CD14-positive monocyte (primary cell): ENCODE data around the gene TMEM187. TPM values are rescaled to one million over a fixed set of nuclear protein-coding genes. Genes with fewer than 3 reads are reported as not detected.

Experiments used
- DNase-seq, 3 donors: peaks; one replicate each; pipeline ENCODE4 v3.0.0-alpha.2; 2011 to 2022
- H2AFZ ChIP-seq: 2 replicates; pipeline ENCODE4 v1.6.0; 2012; ENCODE audit warnings: mild to moderate bottlenecking, low read depth, low read length, inconsistent platforms; ENCODE audit not compliant: insufficient read depth, poor library complexity, severe bottlenecking
- H3K27ac ChIP-seq, 2 donors: 1 replicate in 1 of 2; 2 replicates in 1 of 2; pipeline ENCODE4 v1.5.1; 2012 to 2013; ENCODE audit warnings: low read length in 2 of 2, control low read depth in 1 of 2, inconsistent platforms in 1 of 2, low read depth in 1 of 2, mild to moderate bottlenecking in 1 of 2
- H3K27me3 ChIP-seq, 2 donors: one replicate each; pipeline versions ENCODE4 v1.6.0 to v1.6.1; 2011 to 2013; ENCODE audit warnings: low read length in 2 of 2; ENCODE audit not compliant: control insufficient read depth in 2 of 2, insufficient read depth in 2 of 2
- H3K36me3 ChIP-seq, 2 donors: replicated peaks in 1 of 2; 1 replicate in 1 of 2; 2 replicates in 1 of 2; pipeline versions ENCODE4 v1.5.1 to v1.6.1; 2012 to 2013; ENCODE audit warnings: low read length in 2 of 2, control low read depth in 1 of 2, inconsistent platforms in 1 of 2, mild to moderate bottlenecking in 1 of 2; ENCODE audit not compliant: insufficient read depth in 2 of 2, control insufficient read depth in 1 of 2
- H3K4me1 ChIP-seq, 2 donors: 1 replicate in 1 of 2; 2 replicates in 1 of 2; pipeline versions ENCODE4 v1.5.1 to v1.6.1; 2012 to 2013; ENCODE audit warnings: low read length in 2 of 2, control low read depth in 1 of 2, inconsistent platforms in 1 of 2, mild to moderate bottlenecking in 1 of 2, moderate library complexity in 1 of 2; ENCODE audit not compliant: insufficient read depth in 2 of 2, control insufficient read depth in 1 of 2
- H3K4me2 ChIP-seq: replicated peaks from 2 replicates; pipeline ENCODE3; 2012; ENCODE audit warnings: low read length, moderate library complexity, mild to moderate bottlenecking; ENCODE audit not compliant: poor library complexity, severe bottlenecking; ENCODE audit errors: extremely low read depth
- H3K4me3 ChIP-seq, 3 experiments: fragments of 200-600 bp in 1 of 3; sonication (generic) in 1 of 3; replicated peaks in 1 of 3; 1 replicate in 2 of 3; 2 replicates in 1 of 3; pipeline ENCODE4 v1.5.1; 2011 to 2013; ENCODE audit warnings: low read length in 3 of 3, mild to moderate bottlenecking in 3 of 3, control low read depth in 2 of 3, low read depth in 2 of 3, inconsistent platforms in 1 of 3, moderate library complexity in 1 of 3
- H3K79me2 ChIP-seq: 2 replicates; pipeline ENCODE4 v1.6.0; 2012; ENCODE audit warnings: mild to moderate bottlenecking, control low read depth, inconsistent platforms, low read length, moderate library complexity; ENCODE audit not compliant: insufficient read depth
- H3K9ac ChIP-seq: 2 replicates; pipeline ENCODE4 v1.6.0; 2017; ENCODE audit warnings: low read length, mild to moderate bottlenecking; ENCODE audit not compliant: insufficient read depth, poor library complexity, severe bottlenecking
- H3K9me3 ChIP-seq, 2 donors: replicated peaks in 1 of 2; 1 replicate in 1 of 2; 2 replicates in 1 of 2; pipeline versions ENCODE4 v1.5.1 to v1.6.1; 2012 to 2013; ENCODE audit warnings: low read length in 2 of 2, control low read depth in 1 of 2; ENCODE audit not compliant: control insufficient read depth in 1 of 2, insufficient read depth in 1 of 2
- H4K20me1 ChIP-seq: 2 replicates; pipeline ENCODE4 v1.6.0; 2012; ENCODE audit warnings: mild to moderate bottlenecking, low read length, control low read depth, moderate library complexity; ENCODE audit not compliant: insufficient read depth
- H3K27ac Mint-ChIP-seq, 7 donors: one replicate each; pipeline ENCODE4 v1.8.0; 2020; ENCODE audit warnings: mild to moderate bottlenecking in 7 of 7, mixed read lengths in 7 of 7, moderate library complexity in 6 of 7, inconsistent platforms in 2 of 7
- H3K27me3 Mint-ChIP-seq, 3 donors: one replicate each; pipeline ENCODE4 v1.8.0; 2021 to 2022; ENCODE audit warnings: low read depth in 3 of 3, mild to moderate bottlenecking in 3 of 3, mixed read lengths in 3 of 3, moderate library complexity in 3 of 3, inconsistent platforms in 1 of 3
- H3K36me3 Mint-ChIP-seq, 2 donors: one replicate each; pipeline ENCODE4 v1.8.0; 2020; ENCODE audit warnings: mixed read lengths in 2 of 2, inconsistent platforms in 1 of 2, mild to moderate bottlenecking in 1 of 2
- H3K4me1 Mint-ChIP-seq: one replicate; pipeline ENCODE4 v1.8.0; 2020; ENCODE audit warnings: mild to moderate bottlenecking, mixed read lengths
- H3K4me3 Mint-ChIP-seq, 2 donors: one replicate each; pipeline ENCODE4 v1.8.0; 2020; ENCODE audit warnings: mild to moderate bottlenecking in 2 of 2, mixed read lengths in 2 of 2, moderate library complexity in 1 of 2
- H3K9me3 Mint-ChIP-seq, 7 donors: one replicate each; pipeline ENCODE4 v1.8.0; 2020 to 2022; ENCODE audit warnings: mixed read lengths in 7 of 7, mild to moderate bottlenecking in 6 of 7, moderate library complexity in 6 of 7, inconsistent platforms in 2 of 7
- CTCF ChIP-seq: fragments of 200-600 bp; IDR thresholded peaks from one replicate; pipeline ENCODE4 v1.8.0; 2022; ENCODE audit warnings: antibody characterized with exemption, mild to moderate bottlenecking
- WGBS: methylation state at CpG from one replicate; pipeline ENCODE4 v1.1.5; 2013; ENCODE audit warnings: missing lambda C conversion rate; ENCODE audit not compliant: insufficient coverage; 5-methylcytosine and 5-hydroxymethylcytosine counted together
- intact Hi-C, 2 donors: fragments of 100-400 bp; cut with micrococcal nuclease; formaldehyde crosslinking; loops; one replicate each; pipeline versions ENCODE4 v1.15.0 to v1.15.1; 2023
- polyA plus RNA-seq, 3 donors: library from polyadenylated mRNA; depleted of rRNA in 1 of 3; unstranded in 2 of 3; stranded (reverse) in 1 of 3; fragments of 300-500 nt in 2 of 3; fragments of >200 nt in 1 of 3; fragmentation: Illumina TruSeq in 2 of 3; gene quantifications; 1 replicate in 2 of 3; 2 replicates in 1 of 3; pipeline ENCODE4 v1.2.3, GENCODE V29; 2012 to 2021

TMEM187 gene
- polyA plus RNA-seq, 3 donors = 2.8 to 10.3 (median 4.9) TPM

DNA sequence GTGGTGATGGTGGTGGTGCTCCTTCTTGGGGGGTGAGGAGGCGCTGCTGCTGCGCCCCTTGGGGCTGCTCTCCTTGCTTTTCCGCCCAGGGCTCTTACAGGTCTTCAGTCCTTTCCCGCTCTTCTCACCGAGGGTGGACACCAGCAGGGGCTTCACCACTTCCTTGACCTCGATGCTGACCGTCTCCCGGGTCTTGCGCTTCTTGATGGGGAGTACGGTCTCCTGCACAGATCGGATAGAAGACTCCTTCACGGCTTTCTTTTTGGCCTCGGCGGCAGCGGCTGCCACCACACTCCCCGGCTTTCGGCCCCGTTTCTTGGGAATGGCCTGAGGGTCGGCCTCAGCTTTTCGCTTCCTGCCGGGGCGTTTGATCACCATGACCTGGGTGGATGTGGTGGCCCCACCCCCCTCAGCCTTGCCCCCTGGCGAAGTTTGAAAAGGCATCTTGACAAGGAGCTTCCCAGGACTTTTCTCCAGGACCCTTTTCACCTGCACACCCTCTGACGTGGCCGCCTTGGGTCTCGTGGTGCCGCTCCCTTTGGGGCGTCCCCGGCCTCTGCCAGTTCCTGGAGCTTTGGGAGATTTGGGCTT is 58.3 kb downstream of the TMEM187 start:
- peak overlapping the region in 1 of 7 donors; percentile 37 for H3K27ac Mint-ChIP-seq
- H3K4me3 Mint-ChIP-seq = no peak overlapping the region
- peaks cover 52 to 73% of the 10 kb centered on the region in 2 donors for H3K36me3 Mint-ChIP-seq
- Histone ChIP-seq H3K4me1 (no peaks in the 10 kb centered on the region), H4K20me1 (peaks cover 51% of the 10 kb centered on the region), H3K4me3 (no peak overlapping the region), H3K27me3 (no peaks in the 10 kb centered on the region), H2AFZ (no peak overlapping the region), H3K4me2 (no peak overlapping the region), H3K36me3 (peaks cover 41 to 86% of the 10 kb centered on the region in 2 donors), H3K9ac (no peak overlapping the region), H3K27ac (no peak overlapping the region), H3K79me2 (peaks cover 24% of the 10 kb centered on the region), H3K9me3 (peaks cover 0 to 6% of the 10 kb centered on the region in 2 donors)
- DNase-seq = no peak
- TF ChIP-seq CTCF = no peak
- H3K4me1 Mint-ChIP-seq = no peaks in the 10 kb centered on the region
- 92% methylated on average over 13 of the region's 29 CpGs for WGBS
- intact Hi-C loops = no loop called here
- H3K27me3 Mint-ChIP-seq = peaks cover 0 to 50% (median 0%) of the 10 kb centered on the region in 3 donors
- peaks cover 0 to 8% (median 0%) of the 10 kb centered on the region in 7 donors for H3K9me3 Mint-ChIP-seq

- Mint-ChIP-seq H3K9me3 (peaks cover 0 to 8% (median 0%) of the 10 kb centered on the region in 7 donors), H3K36me3 (peaks cover 57 to 71% of the 10 kb centered on the region in 2 donors), H3K27me3 (peaks cover 0 to 41% (median 0%) of the 10 kb centered on the region in 3 donors), H3K4me3 (no peak overlapping the region), H3K4me1 (no peaks in the 10 kb centered on the region), H3K27ac (peak overlapping the region in 1 of 7 donors; percentile 42)
- Histone ChIP-seq H2AFZ (no peak overlapping the region), H3K27ac (no peak overlapping the region), H3K36me3 (peaks cover 41 to 77% of the 10 kb centered on the region in 2 donors), H3K27me3 (no peaks in the 10 kb centered on the region), H3K4me3 (no peak overlapping the region), H3K79me2 (peaks cover 34% of the 10 kb centered on the region), H4K20me1 (peaks cover 57% of the 10 kb centered on the region), H3K9ac (no peak overlapping the region), H3K9me3 (no peaks in the 10 kb centered on the region), H3K4me2 (no peak overlapping the region), H3K4me1 (no peaks in the 10 kb centered on the region)
- 100% methylated on average over 3 of the region's 11 CpGs for WGBS
- intact Hi-C loops = no loop called here
- no peak for TF ChIP-seq CTCF
- DNase-seq = no peak
Measured at GRCh38 chrX:154032160-154032559, 59.6 kb downstream of the TMEM187 start.
